Large intestine (tissue), 3 donors: Measurements from ENCODE around the gene TAS1R3. TPM values are rescaled to one million over a fixed set of nuclear protein-coding genes. Genes with fewer than 3 reads are reported as not detected.

ENCODE experiments used
- DNase-seq, 2 donors: peaks; one replicate each; pipeline versions ENCODE4 v3.0.0 to v3.0.0-alpha.2; 2013
- H3K27ac ChIP-seq: one replicate; pipeline ENCODE4 v1.5.1; 2013; ENCODE audit warnings: low read length
- H3K27me3 ChIP-seq: 2 replicates; pipeline ENCODE4 v1.6.1; 2013; ENCODE audit warnings: low read length; ENCODE audit not compliant: control insufficient read depth, insufficient read depth
- H3K36me3 ChIP-seq: 2 replicates; pipeline ENCODE4 v1.6.1; 2013; ENCODE audit warnings: low read length; ENCODE audit not compliant: control insufficient read depth, insufficient read depth
- H3K4me1 ChIP-seq: one replicate; pipeline ENCODE4 v1.6.1; 2013; ENCODE audit warnings: low read length; ENCODE audit not compliant: control insufficient read depth, insufficient read depth
- H3K4me3 ChIP-seq: one replicate; pipeline ENCODE4 v1.5.1; 2013; ENCODE audit warnings: low read length
- H3K9me3 ChIP-seq: one replicate; pipeline ENCODE4 v1.6.1; 2013; ENCODE audit warnings: mild to moderate bottlenecking, low read depth, low read length, moderate library complexity; ENCODE audit not compliant: control insufficient read depth
- whole genome bisulfite sequencing: methylation state at CpG from one replicate; pipeline ENCODE4 v1.1.5; 2013; ENCODE audit warnings: low lambda C conversion rate; ENCODE audit not compliant: insufficient coverage; 5-methylcytosine and 5-hydroxymethylcytosine counted together
- polyA plus RNA-seq: library from polyadenylated mRNA; unstranded; fragments of 120-200 nt; gene quantifications from one replicate; pipeline ENCODE4 v1.2.1, GENCODE V29; 2013

TAS1R3 gene
- polyA plus RNA-seq, 1 donor, result 0.69 TPM

GRCh38 chr1:1296070-1297061 is 34.7 kb upstream of the TAS1R3 start:
- WGBS, result no CpG with 5 or more reads among the region's 62 CpGs
- Histone ChIP-seq H3K4me3 (no peak overlapping the region), H3K27ac (no peak overlapping the region), H3K4me1 (peaks cover 4% of the 10 kb centered on the region), H3K9me3 (peaks cover 9% of the 10 kb centered on the region), H3K27me3 (no peaks in the 10 kb centered on the region), H3K36me3 (peaks cover 36% of the 10 kb centered on the region)
- no peak for DNase-seq

GRCh38 chr1:1297802-1298424 is 33.2 kb upstream of the TAS1R3 start:
- no peaks in the 10 kb centered on the region for H3K4me1 ChIP-seq
- peaks cover 9% of the 10 kb centered on the region for H3K9me3 ChIP-seq
- no peak overlapping the region for H3K27ac ChIP-seq
- H3K27me3 ChIP-seq, result no peaks in the 10 kb centered on the region
- DNase-seq, result no peak
- no peak overlapping the region for H3K4me3 ChIP-seq
- H3K36me3 ChIP-seq, result peaks cover 32% of the 10 kb centered on the region
- no CpG with 5 or more reads among the region's 31 CpGs for WGBS

GRCh38 chr1:1298861-1299685 is 32.0 kb upstream of the TAS1R3 start:
- H3K27me3 ChIP-seq, result no peaks in the 10 kb centered on the region
- WGBS, result no CpG with 5 or more reads among the region's 30 CpGs
- H3K9me3 ChIP-seq, result peaks cover 9% of the 10 kb centered on the region
- peaks cover 7% of the 10 kb centered on the region for H3K4me1 ChIP-seq
- peaks cover 32% of the 10 kb centered on the region for H3K36me3 ChIP-seq
- no peak overlapping the region for H3K4me3 ChIP-seq
- no peak overlapping the region for H3K27ac ChIP-seq
- peak in 1 of 2 donors; percentile 32 for DNase-seq

GRCh38 chr1:1299686-1300351 is 31.3 kb upstream of the TAS1R3 start:
- H3K27ac ChIP-seq, result no peak overlapping the region
- H3K4me1 ChIP-seq, result peaks cover 15% of the 10 kb centered on the region
- H3K27me3 ChIP-seq, result no peaks in the 10 kb centered on the region
- WGBS, result no CpG with 5 or more reads among the region's 22 CpGs
- H3K9me3 ChIP-seq, result peaks cover 9% of the 10 kb centered on the region
- no peak for DNase-seq
- H3K4me3 ChIP-seq, result no peak overlapping the region
- peaks cover 29% of the 10 kb centered on the region for H3K36me3 ChIP-seq

GRCh38 chr1:1300352-1300739 is 30.7 kb upstream of the TAS1R3 start:
- H3K9me3 ChIP-seq, result peaks cover 6% of the 10 kb centered on the region
- H3K4me3 ChIP-seq, result no peak overlapping the region
- no CpG with 5 or more reads among the region's 12 CpGs for WGBS
- peaks cover 20% of the 10 kb centered on the region for H3K4me1 ChIP-seq
- peaks cover 25% of the 10 kb centered on the region for H3K36me3 ChIP-seq
- no peaks in the 10 kb centered on the region for H3K27me3 ChIP-seq
- DNase-seq, result no peak
- H3K27ac ChIP-seq, result no peak overlapping the region

- H3K27me3 ChIP-seq, result no peaks in the 10 kb centered on the region
- no peak overlapping the region for H3K27ac ChIP-seq
- no peaks in the 10 kb centered on the region for H3K9me3 ChIP-seq
- H3K36me3 ChIP-seq, result peaks cover 11% of the 10 kb centered on the region
- no peak for DNase-seq
- peaks cover 34% of the 10 kb centered on the region for H3K4me1 ChIP-seq
- H3K4me3 ChIP-seq, result no peak overlapping the region
- WGBS, result no CpG with 5 or more reads among the region's 9 CpGs
Observed at GRCh38 chr1:1302006-1302430, 29.1 kb upstream of the TAS1R3 start.

- H3K4me1 ChIP-seq, result peaks cover 34% of the 10 kb centered on the region
- no peak overlapping the region for H3K4me3 ChIP-seq
- no peaks in the 10 kb centered on the region for H3K27me3 ChIP-seq
- no CpG with 5 or more reads among the region's 31 CpGs for WGBS
- H3K9me3 ChIP-seq, result no peaks in the 10 kb centered on the region
- H3K36me3 ChIP-seq, result peaks cover 6% of the 10 kb centered on the region
- no peak overlapping the region for H3K27ac ChIP-seq
- no peak for DNase-seq
Observed at GRCh38 chr1:1302951-1303509, 28.1 kb upstream of the TAS1R3 start.

- peaks cover 34% of the 10 kb centered on the region for H3K4me1 ChIP-seq
- H3K27ac ChIP-seq, result no peak overlapping the region
- no peaks in the 10 kb centered on the region for H3K9me3 ChIP-seq
- no peaks in the 10 kb centered on the region for H3K27me3 ChIP-seq
- H3K36me3 ChIP-seq, result peaks cover 5% of the 10 kb centered on the region
- no peak overlapping the region for H3K4me3 ChIP-seq
- WGBS, result no CpG with 5 or more reads among the region's 13 CpGs
- DNase-seq, result no peak
Observed at GRCh38 chr1:1303736-1304135, 27.3 kb upstream of the TAS1R3 start.

GRCh38 chr1:1304331-1305299 is 26.5 kb upstream of the TAS1R3 start:
- Histone ChIP-seq H3K27me3 (no peaks in the 10 kb centered on the region), H3K36me3 (peaks cover 2% of the 10 kb centered on the region), H3K27ac (peak overlapping the region; percentile 90), H3K9me3 (peaks cover 3% of the 10 kb centered on the region), H3K4me3 (peak overlapping the region; percentile 41), H3K4me1 (peaks cover 34% of the 10 kb centered on the region)
- WGBS, result no CpG with 5 or more reads among the region's 29 CpGs
- DNase-seq, result peak; percentile 78 to 89
